Stimulated activated CD8-positive, alpha-beta memory T cell treated with anti-CD3 and anti-CD28 coated beads, Interleukin-12 subunit alpha, Interleukin-12 subunit beta, amount 100 ng/mL, for 4 hours (primary cell): ENCODE measurements around the gene TMEM37.
"Not testable (repeated sequence)": the region's sequence is repeated elsewhere in the genome, so short reads cannot be mapped to it uniquely, and the experiment has no call there.

ENCODE experiments used
- DNase-seq: peaks from one replicate; pipeline ENCODE4 v3.0.0-alpha.2; 2020; ENCODE audit warnings: low read depth

Gene TMEM37

GRCh38 chr2:119431155-119431975 lies at the start of gene TMEM37:
TMEM37 (plus strand) TSS chr2:119431854; CDS start chr2:119431904, 50 bp downstream.
- peak; percentile 4 for DNase-seq

GRCh38 chr2:119383410-119384140 lies 48.1 kb upstream of the TMEM37 start:
- DNase-seq: no peak

- no peak for DNase-seq
These were observed 46.7 kb upstream of the TMEM37 start for GRCh38 chr2:119384971-119385370.

GRCh38 chr2:119385466-119385865 lies 46.2 kb upstream of the TMEM37 start:
- DNase-seq: no peak

GRCh38 chr2:119387381-119388129 lies 44.1 kb upstream of the TMEM37 start:
- no peak for DNase-seq

GRCh38 chr2:119389615-119390306 lies 41.9 kb upstream of the TMEM37 start:
- no peak for DNase-seq

GRCh38 chr2:119393971-119394748 lies 37.5 kb upstream of the TMEM37 start:
- no peak for DNase-seq

- no peak for DNase-seq
These were observed 34.5 kb upstream of the TMEM37 start for GRCh38 chr2:119397196-119397595.

GRCh38 chr2:119402106-119402505 lies 29.5 kb upstream of the TMEM37 start:
- no peak for DNase-seq

GRCh38 chr2:119402645-119403560 lies 28.8 kb upstream of the TMEM37 start:
- no peak for DNase-seq

- DNase-seq: not testable (repeated sequence)
These were observed 28.0 kb upstream of the TMEM37 start for GRCh38 chr2:119403618-119404017.

- DNase-seq: no peak
These were observed 26.5 kb upstream of the TMEM37 start for GRCh38 chr2:119405151-119405550.

- DNase-seq: no peak
These were observed 24.0 kb upstream of the TMEM37 start for GRCh38 chr2:119407430-119408220.

- DNase-seq: no peak
These were observed 23.4 kb upstream of the TMEM37 start for GRCh38 chr2:119408221-119408619.

GRCh38 chr2:119409506-119409905 lies 22.1 kb upstream of the TMEM37 start:
- DNase-seq: no peak

- no peak for DNase-seq
These were observed 16.8 kb upstream of the TMEM37 start for GRCh38 chr2:119414894-119415293.

GRCh38 chr2:119415630-119416029 lies 16.0 kb upstream of the TMEM37 start:
- DNase-seq: no peak

- no peak for DNase-seq
These were observed 15.2 kb upstream of the TMEM37 start for GRCh38 chr2:119416299-119416923.

- no peak for DNase-seq
These were observed 13.7 kb upstream of the TMEM37 start for GRCh38 chr2:119417908-119418307.
